Measurements from ENCODE around the gene PPM1D.

Gene PPM1D

DNA sequence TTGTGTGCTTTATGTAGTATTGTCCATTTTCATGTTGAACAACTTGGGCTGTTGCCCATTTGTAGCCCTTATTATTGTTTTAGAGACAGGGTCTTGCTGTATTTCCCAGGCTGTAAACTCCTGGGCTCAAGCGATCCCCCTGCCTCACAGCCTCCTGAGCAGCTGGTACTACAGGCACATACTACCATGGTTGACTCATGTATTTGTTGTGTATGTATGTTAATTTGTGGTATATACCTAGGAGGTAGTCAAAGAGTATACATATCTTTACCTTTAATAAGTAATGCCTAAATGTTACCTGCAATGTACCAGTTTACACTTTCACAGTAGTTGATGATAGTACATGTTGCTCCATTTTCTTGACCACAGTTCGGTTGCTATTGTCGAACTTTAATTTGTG lies 18.1 kb downstream of the PPM1D start:
- in situ Hi-C loops (cut with MboI; ENCODE audit: low sequenced_read_pairs), result no loop called here

GRCh38 chr17:60618854-60619526 lies 19.0 kb downstream of the PPM1D start:
- in situ Hi-C loops (cut with MboI; ENCODE audit: low sequenced_read_pairs), result no loop called here

- in situ Hi-C loops (cut with MboI; ENCODE audit: low sequenced_read_pairs), result no loop called here
Observed at GRCh38 chr17:60622961-60623360, 23.0 kb downstream of the PPM1D start.

- in situ Hi-C loops (cut with MboI; ENCODE audit: low sequenced_read_pairs), result no loop called here
Observed at GRCh38 chr17:60623415-60623814, 23.4 kb downstream of the PPM1D start.

GRCh38 chr17:60627124-60627523 lies 27.1 kb downstream of the PPM1D start:
- in situ Hi-C loops (cut with MboI; ENCODE audit: low sequenced_read_pairs), result loop anchor here (25.0 kb wide), 1 partner anchor 490 kb away; the partner anchor contains the start of gene CA4

- in situ Hi-C loops (cut with MboI; ENCODE audit: low sequenced_read_pairs), result loop anchor here (25.0 kb wide), 1 partner anchor 491 kb away; the partner anchor contains the start of gene CA4
Observed at GRCh38 chr17:60628252-60628889, 28.4 kb downstream of the PPM1D start.

- in situ Hi-C loops (cut with MboI; ENCODE audit: low sequenced_read_pairs), result loop anchor here (25.0 kb wide), 1 partner anchor 492 kb away; the partner anchor contains the start of gene CA4
Observed at GRCh38 chr17:60629120-60629519, 29.1 kb downstream of the PPM1D start.

GRCh38 chr17:60630352-60630751 lies 30.4 kb downstream of the PPM1D start:
- in situ Hi-C loops (cut with MboI; ENCODE audit: low sequenced_read_pairs), result loop anchor here (25.0 kb wide), 1 partner anchor 493 kb away; the partner anchor contains the start of gene CA4

DNA sequence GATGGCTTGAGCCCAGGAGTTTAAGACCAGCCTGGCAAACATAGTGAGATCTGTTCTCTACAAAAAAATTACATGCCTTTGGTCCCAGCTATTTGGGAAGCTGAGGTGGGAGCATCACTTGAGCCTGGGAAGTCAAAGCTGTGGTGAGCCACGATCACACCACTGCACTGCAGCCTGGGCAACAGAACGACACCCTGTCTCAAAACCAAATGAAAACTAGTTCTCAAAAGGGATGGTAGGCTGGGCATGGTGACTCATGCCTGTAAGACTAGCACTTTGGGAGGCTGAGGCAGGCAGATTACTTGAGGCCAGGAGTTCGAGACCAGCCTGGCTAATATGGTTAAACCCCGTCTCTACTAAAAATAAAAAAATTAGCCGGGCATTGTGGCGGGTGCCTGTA lies 31.1 kb downstream of the PPM1D start:
- in situ Hi-C loops (cut with MboI; ENCODE audit: low sequenced_read_pairs), result loop anchor here (25.0 kb wide), 1 partner anchor 494 kb away; the partner anchor contains the start of gene CA4

GRCh38 chr17:60637683-60638082 lies 37.7 kb downstream of the PPM1D start:
- in situ Hi-C loops (cut with MboI; ENCODE audit: low sequenced_read_pairs), result loop anchor here (25.0 kb wide), 1 partner anchor 500 kb away; the partner anchor contains the start of gene CA4

DNA sequence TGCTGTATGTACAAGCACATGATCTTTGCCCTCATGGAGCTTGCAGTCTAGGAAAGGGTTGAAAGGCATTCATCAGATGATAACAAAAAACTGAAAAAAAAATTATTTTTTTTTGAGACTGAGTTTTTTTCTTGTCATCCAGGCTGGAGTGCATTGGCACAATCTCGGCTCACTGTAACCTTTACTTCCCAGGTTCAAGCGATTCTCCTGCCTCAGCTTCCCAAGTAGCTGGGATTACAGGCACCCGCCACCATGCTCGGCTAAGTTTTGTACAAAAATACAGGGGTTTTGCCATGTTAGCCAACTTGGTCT lies 39.0 kb downstream of the PPM1D start:
- in situ Hi-C loops (cut with MboI; ENCODE audit: low sequenced_read_pairs), result loop anchor here (25.0 kb wide), 1 partner anchor 502 kb away; the partner anchor contains the start of gene CA4

DNA sequence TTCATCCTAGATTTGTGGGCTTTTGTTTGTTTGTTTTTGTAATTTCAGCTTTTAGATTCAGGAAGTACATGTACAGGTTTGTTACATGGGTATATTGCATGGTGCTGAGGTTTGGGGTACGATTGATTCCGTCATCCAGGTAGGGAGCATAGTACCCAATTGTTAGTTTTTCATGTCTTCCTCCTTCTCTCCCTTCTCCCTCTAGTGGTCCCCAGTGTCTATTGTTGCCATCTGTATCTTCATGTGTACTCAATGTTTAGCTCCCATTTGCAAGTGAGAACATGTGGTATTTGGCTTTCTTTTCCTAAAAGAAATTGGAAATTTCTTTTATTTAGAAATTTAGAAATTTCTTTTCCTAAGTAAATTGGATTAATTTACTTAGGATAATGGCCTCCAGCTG lies 40.5 kb downstream of the PPM1D start:
- in situ Hi-C loops (cut with MboI; ENCODE audit: low sequenced_read_pairs), result loop anchor here (10.0 to 25.0 kb wide), 2 partner anchors 216 to 503 kb away; partner anchors contain the start of genes CA4 and CHCT1

DNA sequence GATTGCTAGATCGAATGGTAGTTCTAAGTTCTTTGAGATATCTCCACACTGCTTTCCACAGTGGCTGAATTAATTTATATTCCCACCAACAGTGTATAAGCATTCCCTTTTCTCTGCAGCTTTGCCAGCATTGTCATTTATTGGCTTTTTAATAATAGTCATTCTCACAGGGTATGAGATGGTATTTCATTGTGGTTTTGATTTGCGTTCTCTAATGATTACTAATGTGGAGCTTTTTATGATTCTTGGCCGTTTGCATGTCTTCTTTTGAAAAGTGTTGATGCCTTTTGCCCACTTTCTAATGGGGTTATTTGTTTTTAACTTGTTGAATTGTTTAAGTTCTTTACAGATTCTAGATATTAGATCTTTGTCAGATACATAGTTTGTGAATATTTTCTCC lies 41.1 kb downstream of the PPM1D start:
- in situ Hi-C loops (cut with MboI; ENCODE audit: low sequenced_read_pairs), result loop anchor here (10.0 to 25.0 kb wide), 2 partner anchors 216 to 504 kb away; partner anchors contain the start of genes CA4 and CHCT1

GRCh38 chr17:60641810-60642220 lies 41.8 kb downstream of the PPM1D start:
- in situ Hi-C loops (cut with MboI; ENCODE audit: low sequenced_read_pairs), result loop anchor here (10.0 to 25.0 kb wide), 2 partner anchors 217 to 505 kb away; partner anchors contain the start of genes CA4 and CHCT1

GRCh38 chr17:60645918-60646523 lies 46.0 kb downstream of the PPM1D start:
- in situ Hi-C loops (cut with MboI; ENCODE audit: low sequenced_read_pairs), result loop anchor here (10.0 to 25.0 kb wide), 2 partner anchors 221 to 509 kb away; partner anchors contain the start of genes CA4 and CHCT1

DNA sequence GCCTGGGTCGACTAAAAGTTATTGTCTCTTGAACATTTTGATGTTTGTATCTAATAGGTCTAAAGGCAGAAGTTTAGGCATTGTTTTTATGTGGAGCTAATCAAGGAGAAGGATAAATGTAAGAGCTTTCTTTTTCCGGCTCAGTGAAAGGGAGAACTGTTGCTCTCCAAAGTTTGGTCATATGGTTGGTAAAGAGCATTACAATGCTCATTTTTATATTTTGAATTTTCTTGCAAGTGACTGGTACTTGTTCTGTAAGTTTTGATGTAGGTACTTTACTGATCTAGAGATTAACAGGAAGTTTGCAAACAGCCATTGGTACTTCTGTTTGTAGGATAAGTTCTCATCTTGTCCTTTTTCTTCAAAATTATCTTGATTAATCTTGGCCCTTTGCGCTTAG lies 46.7 kb downstream of the PPM1D start:
- in situ Hi-C loops (cut with MboI; ENCODE audit: low sequenced_read_pairs), result loop anchor here (10.0 to 25.0 kb wide), 2 partner anchors 222 to 509 kb away; partner anchors contain the start of genes CA4 and CHCT1

- in situ Hi-C loops (cut with MboI; ENCODE audit: low sequenced_read_pairs), result loop anchor here (10.0 to 25.0 kb wide), 2 partner anchors 223 to 510 kb away; partner anchors contain the start of genes CA4 and CHCT1
Observed at GRCh38 chr17:60647705-60648104, 47.7 kb downstream of the PPM1D start.

- in situ Hi-C loops (cut with MboI; ENCODE audit: low sequenced_read_pairs), result no loop called here
Observed at GRCh38 chr17:60652454-60653247, 52.7 kb downstream of the PPM1D start.

DNA sequence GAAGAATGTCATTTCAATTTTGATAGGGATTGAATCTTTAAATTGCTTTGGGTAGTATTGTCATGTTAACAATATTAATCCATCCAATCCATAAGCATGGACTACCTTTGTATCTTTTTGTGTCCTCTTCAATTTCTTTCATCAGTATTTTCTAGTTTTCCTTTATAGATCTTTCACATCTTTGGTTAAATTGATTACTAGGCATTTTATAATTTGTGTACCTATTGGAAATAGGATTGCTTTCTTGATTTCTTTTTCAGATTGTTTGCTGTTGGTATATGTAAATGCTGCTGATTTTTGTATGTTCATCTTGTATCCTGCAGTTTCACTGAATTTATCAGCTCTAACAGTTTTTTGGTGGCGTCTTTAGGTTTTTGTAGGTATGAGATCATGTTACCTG lies 53.6 kb downstream of the PPM1D start:
- in situ Hi-C loops (cut with MboI; ENCODE audit: low sequenced_read_pairs), result no loop called here

GRCh38 chr17:60656499-60656898 lies 56.5 kb downstream of the PPM1D start:
- in situ Hi-C loops (cut with MboI; ENCODE audit: low sequenced_read_pairs), result no loop called here
